ENCODE results near the gene ARHGEF1. TPM values are rescaled to one million over a fixed set of nuclear protein-coding genes. Genes with fewer than 3 reads are reported as not detected.

ARHGEF1 gene
- total RNA-seq, 1 experiment from 2014 or later, result 163 TPM

GRCh38 chr19:41915021-41915775, 32.2 kb downstream of the ARHGEF1 start:
- intact Hi-C loops (cut with micrococcal nuclease; ENCODE audit: unreplicated experiment), result no loop called here
- BruUV-seq (replicated peaks), result no TSS peak
- Mint-ChIP-seq H3K27ac (ENCODE audit: unreplicated experiment) (no peak overlapping the region), H3K36me3 (ENCODE audit: insufficient read depth, unreplicated experiment) (peaks cover 11% of the 10 kb centered on the region), H3K4me3 (ENCODE audit: low read depth, unreplicated experiment) (no peak overlapping the region), H3K9me3 (ENCODE audit: low read depth, unreplicated experiment) (no peaks in the 10 kb centered on the region), H3K4me1 (ENCODE audit: low read depth, unreplicated experiment) (no peaks in the 10 kb centered on the region), H3K27me3 (ENCODE audit: unreplicated experiment) (no peaks in the 10 kb centered on the region)
- DNase-seq, result no peak
- CTCF ChIA-PET, result no interaction called here
- TF ChIP-seq CTCF (IDR thresholded peaks at IDR 0.05; ENCODE audit: unreplicated experiment), result no peak

GRCh38 chr19:41915776-41916414, 32.9 kb downstream of the ARHGEF1 start:
- CTCF ChIA-PET, result no interaction called here
- no peak for DNase-seq
- no TSS peak for BruUV-seq (replicated peaks)

GRCh38 chr19:41917676-41918075, 34.7 kb downstream of the ARHGEF1 start:
- Mint-ChIP-seq H3K27ac (ENCODE audit: unreplicated experiment) (no peak overlapping the region), H3K9me3 (ENCODE audit: low read depth, unreplicated experiment) (no peaks in the 10 kb centered on the region), H3K4me1 (ENCODE audit: low read depth, unreplicated experiment) (no peaks in the 10 kb centered on the region), H3K27me3 (ENCODE audit: unreplicated experiment) (no peaks in the 10 kb centered on the region), H3K36me3 (ENCODE audit: insufficient read depth, unreplicated experiment) (peaks cover 6% of the 10 kb centered on the region), H3K4me3 (ENCODE audit: low read depth, unreplicated experiment) (no peak overlapping the region)
- CTCF ChIA-PET, result no interaction called here
- no peak for DNase-seq
- BruUV-seq (replicated peaks), result no TSS peak
- TF ChIP-seq CTCF (IDR thresholded peaks at IDR 0.05; ENCODE audit: unreplicated experiment), result no peak
- intact Hi-C loops (cut with micrococcal nuclease; ENCODE audit: unreplicated experiment), result no loop called here

More at GRCh38 chr19:41915776-41916414, 32.9 kb downstream of the ARHGEF1 start:
- no peaks in the 10 kb centered on the region for H3K27me3 Mint-ChIP-seq (ENCODE audit: unreplicated experiment)
- H3K4me3 Mint-ChIP-seq (ENCODE audit: low read depth, unreplicated experiment), result no peak overlapping the region
- no peaks in the 10 kb centered on the region for H3K4me1 Mint-ChIP-seq (ENCODE audit: low read depth, unreplicated experiment)
- no peaks in the 10 kb centered on the region for H3K9me3 Mint-ChIP-seq (ENCODE audit: low read depth, unreplicated experiment)
- no peak overlapping the region for H3K27ac Mint-ChIP-seq (ENCODE audit: unreplicated experiment)
- H3K36me3 Mint-ChIP-seq (ENCODE audit: insufficient read depth, unreplicated experiment), result peaks cover 10% of the 10 kb centered on the region
- intact Hi-C loops (cut with micrococcal nuclease; ENCODE audit: unreplicated experiment), result no loop called here
- TF ChIP-seq CTCF (IDR thresholded peaks at IDR 0.05; ENCODE audit: unreplicated experiment), result no peak

GRCh38 chr19:41918095-41918494, 35.1 kb downstream of the ARHGEF1 start:
- Mint-ChIP-seq H3K27me3 (ENCODE audit: unreplicated experiment) (no peaks in the 10 kb centered on the region), H3K4me3 (ENCODE audit: low read depth, unreplicated experiment) (no peak overlapping the region), H3K9me3 (ENCODE audit: low read depth, unreplicated experiment) (no peaks in the 10 kb centered on the region), H3K4me1 (ENCODE audit: low read depth, unreplicated experiment) (peaks cover 3% of the 10 kb centered on the region), H3K27ac (ENCODE audit: unreplicated experiment) (no peak overlapping the region), H3K36me3 (ENCODE audit: insufficient read depth, unreplicated experiment) (peaks cover 3% of the 10 kb centered on the region)
- TF ChIP-seq CTCF (IDR thresholded peaks at IDR 0.05; ENCODE audit: unreplicated experiment), result no peak
- DNase-seq, result no peak
- no TSS peak for BruUV-seq (replicated peaks)
- intact Hi-C loops (cut with micrococcal nuclease; ENCODE audit: unreplicated experiment), result no loop called here
- CTCF ChIA-PET, result no interaction called here
